ENCODE measurements around the gene KCNN1.

KCNN1 gene

DNA sequence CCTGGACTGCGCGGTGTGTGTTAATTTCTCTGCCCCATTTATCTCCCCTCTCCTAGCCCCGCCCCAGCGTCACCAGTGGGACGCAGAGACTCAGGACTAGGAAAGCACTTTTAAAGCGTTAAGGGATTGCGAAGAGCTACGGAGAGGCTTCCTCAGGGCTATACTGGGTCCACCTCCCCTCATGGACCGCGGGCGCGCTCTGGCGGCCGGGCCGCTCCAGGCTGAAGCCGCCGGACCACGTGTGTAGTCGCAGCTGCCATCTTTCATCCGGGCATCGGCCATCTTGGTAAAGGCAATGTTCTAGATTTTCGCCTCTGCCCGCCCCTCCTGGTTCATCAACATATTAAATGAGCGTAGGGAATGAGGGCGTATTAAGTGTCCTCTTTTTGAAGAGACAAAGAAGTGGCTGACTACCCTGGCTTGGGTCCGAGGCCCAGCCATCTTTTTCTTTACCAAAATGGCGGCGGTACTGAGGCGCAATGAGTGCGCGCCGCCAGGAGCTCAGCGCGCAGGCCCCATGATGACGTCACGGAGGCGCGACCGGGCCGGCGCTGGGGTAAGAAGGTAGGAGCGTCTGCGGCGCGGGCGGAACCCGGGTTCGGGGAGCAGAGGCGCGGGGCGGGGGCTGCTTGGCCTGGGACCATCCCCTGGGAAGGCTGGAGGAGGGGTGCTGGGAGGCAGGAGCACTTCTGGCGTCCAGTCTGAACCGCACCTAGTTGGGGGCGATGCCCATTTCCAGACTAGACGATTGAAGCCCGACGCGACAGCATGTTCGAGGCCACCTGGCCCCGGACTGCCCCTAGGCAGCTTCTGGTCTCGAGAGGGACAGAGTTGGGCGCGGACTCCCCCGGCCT is 34.2 kb upstream of the KCNN1 start, which contains the start of gene CCDC124:
TSS of gene CCDC124 (plus strand) at position 531 of the 854 bp plus-strand sequence. CDS start 3,406 bp downstream, outside the sequence.
- H3K79me1 ChIP-seq (ENCODE audit: low read depth, low read length) = peaks cover 5% of the 10 kb centered on the region
- H2BK120ac ChIP-seq (ENCODE audit: low read depth, low read length) = no peak within 1 kb of the TSS
- peak within 1 kb of the TSS; percentile 14 for H2BK5ac ChIP-seq (ENCODE audit: low read length)
- peak within 1 kb of the TSS; percentile 67 for H3K27ac ChIP-seq (replicated peaks; ENCODE audit: low read length)
- H2AK5ac ChIP-seq (ENCODE audit: low read depth, low read length) = peak within 1 kb of the TSS; percentile 63
- peak within 1 kb of the TSS; percentile 25 for H3K14ac ChIP-seq (ENCODE audit: low read length)
- H4K8ac ChIP-seq (ENCODE audit: low read depth, low read length) = no peak within 1 kb of the TSS
- peak within 1 kb of the TSS; percentile 96 for H3K9ac ChIP-seq (ENCODE audit: low read depth, low read length, poor library complexity)
- no peak within 1 kb of the TSS for H2BK15ac ChIP-seq (ENCODE audit: low read length)
- no peaks in the 10 kb centered on the region for H3K27me3 ChIP-seq (ENCODE audit: control insufficient read depth in 3 of 3, insufficient read depth in 3 of 3, low read depth in 1 of 3, low read length in 3 of 3)
- no CpG with 5 or more reads among the region's 64 CpGs for WGBS, 2 donors (ENCODE audit: extremely low coverage in 2 of 2, insufficient read length in 2 of 2, insufficient replicate concordance in 1 of 2)
- H3K4me3 ChIP-seq (ENCODE audit: low read length in 2 of 2) = peak within 1 kb of the TSS; percentile 71 to 92
- H3K4ac ChIP-seq (ENCODE audit: low read length) = no peak within 1 kb of the TSS
- H3K4me2 ChIP-seq (ENCODE audit: insufficient read depth, low read length, poor library complexity, severe bottlenecking) = peak within 1 kb of the TSS; percentile 78
- peaks cover 0 to 8% of the 10 kb centered on the region in 2 donors for H3K36me3 ChIP-seq (replicated peaks in 1 of 2; ENCODE audit: control insufficient read depth in 2 of 2, insufficient read depth in 2 of 2, low read length in 2 of 2)
- peak; percentile 92 for DNase-seq (ENCODE audit: low spot score)
- no peaks in the 10 kb centered on the region for H3K9me3 ChIP-seq (replicated peaks in 1 of 2; ENCODE audit: control insufficient read depth in 2 of 2, insufficient read depth in 1 of 2, low read depth in 1 of 2, low read length in 2 of 2)
- no peak within 1 kb of the TSS for H4K91ac ChIP-seq (ENCODE audit: low read depth, low read length, poor library complexity)
- peak within 1 kb of the TSS; percentile 96 for H2AFZ ChIP-seq (ENCODE audit: low read length)
- no peak within 1 kb of the TSS for H2BK12ac ChIP-seq (ENCODE audit: low read length)
- H3K18ac ChIP-seq (ENCODE audit: low read length) = peak within 1 kb of the TSS; percentile 76
- peaks cover 6 to 11% of the 10 kb centered on the region in 2 donors for H3K4me1 ChIP-seq (ENCODE audit: control insufficient read depth in 2 of 2, insufficient read depth in 1 of 2, low read depth in 1 of 2, low read length in 2 of 2)
- peak within 1 kb of the TSS; percentile 75 for H3K23ac ChIP-seq (ENCODE audit: low read depth, low read length, poor library complexity)

DNA sequence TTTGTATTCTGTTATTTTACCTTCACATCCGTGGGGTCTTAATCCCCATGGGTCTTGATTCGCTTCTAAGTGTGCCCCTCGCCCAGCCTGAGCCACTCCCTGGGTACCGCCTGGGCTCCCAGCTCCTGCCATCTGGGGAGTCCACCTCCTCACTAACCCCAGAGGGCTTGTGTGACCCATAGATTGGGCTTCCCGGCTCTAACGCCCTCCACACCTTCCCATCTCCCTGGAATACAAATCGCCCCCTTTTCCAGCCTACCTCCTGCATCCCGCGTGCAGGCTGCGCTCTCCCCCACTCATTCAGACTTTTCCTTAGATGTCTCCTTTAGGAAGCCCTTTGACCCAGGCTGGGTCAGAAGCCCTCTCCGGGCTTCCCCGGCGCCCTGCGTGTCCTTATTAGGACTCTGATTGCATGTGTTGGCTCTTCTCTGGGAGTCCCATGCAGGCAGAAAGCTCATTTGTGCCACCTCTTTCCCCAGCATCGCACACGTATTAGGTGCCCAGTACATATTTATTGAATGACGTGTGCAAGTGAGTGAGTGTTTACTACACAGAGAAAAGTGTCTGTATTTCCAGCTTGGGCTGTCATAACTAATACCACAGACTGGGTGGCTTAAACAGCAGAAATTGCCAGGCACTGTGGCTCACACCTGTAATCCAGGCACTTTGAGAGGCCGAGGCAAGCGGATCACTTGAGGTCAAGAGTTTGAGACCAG is 33.3 kb upstream of the KCNN1 start:
- peak overlapping the region; percentile 14 for H2BK5ac ChIP-seq (ENCODE audit: low read length)
- H2BK12ac ChIP-seq (ENCODE audit: low read length) = no peak overlapping the region
- peak overlapping the region; percentile 96 for H2AFZ ChIP-seq (ENCODE audit: low read length)
- H3K14ac ChIP-seq (ENCODE audit: low read length) = no peak overlapping the region
- H3K9ac ChIP-seq (ENCODE audit: low read depth, low read length, poor library complexity) = peak overlapping the region; percentile 80
- H3K23ac ChIP-seq (ENCODE audit: low read depth, low read length, poor library complexity) = peak overlapping the region; percentile 32
- no peak overlapping the region for H4K91ac ChIP-seq (ENCODE audit: low read depth, low read length, poor library complexity)
- peaks cover 5 to 9% of the 10 kb centered on the region in 2 donors for H3K36me3 ChIP-seq (replicated peaks in 1 of 2; ENCODE audit: control insufficient read depth in 2 of 2, insufficient read depth in 2 of 2, low read length in 2 of 2)
- H3K27me3 ChIP-seq (ENCODE audit: control insufficient read depth in 3 of 3, insufficient read depth in 3 of 3, low read depth in 1 of 3, low read length in 3 of 3) = no peaks in the 10 kb centered on the region
- no peak overlapping the region for H3K4ac ChIP-seq (ENCODE audit: low read length)
- WGBS, 2 donors (ENCODE audit: extremely low coverage in 2 of 2, insufficient read length in 2 of 2, insufficient replicate concordance in 1 of 2) = no CpG with 5 or more reads among the region's 19 CpGs
- H3K4me1 ChIP-seq (ENCODE audit: control insufficient read depth in 2 of 2, insufficient read depth in 1 of 2, low read depth in 1 of 2, low read length in 2 of 2) = peaks cover 6 to 11% of the 10 kb centered on the region in 2 donors
- no peaks in the 10 kb centered on the region for H3K9me3 ChIP-seq (replicated peaks in 1 of 2; ENCODE audit: control insufficient read depth in 2 of 2, insufficient read depth in 1 of 2, low read depth in 1 of 2, low read length in 2 of 2)
- peak overlapping the region; percentile 78 for H3K4me2 ChIP-seq (ENCODE audit: insufficient read depth, low read length, poor library complexity, severe bottlenecking)
- peak overlapping the region; percentile 63 for H2AK5ac ChIP-seq (ENCODE audit: low read depth, low read length)
- H3K4me3 ChIP-seq (ENCODE audit: low read length in 2 of 2) = peak overlapping the region; percentile 71 to 92
- no peak for DNase-seq (ENCODE audit: low spot score)
- H3K18ac ChIP-seq (ENCODE audit: low read length) = peak overlapping the region; percentile 44
- H4K8ac ChIP-seq (ENCODE audit: low read depth, low read length) = no peak overlapping the region
- no peak overlapping the region for H3K27ac ChIP-seq (replicated peaks; ENCODE audit: low read length)
- H3K79me1 ChIP-seq (ENCODE audit: low read depth, low read length) = peaks cover 5% of the 10 kb centered on the region
- no peak overlapping the region for H2BK120ac ChIP-seq (ENCODE audit: low read depth, low read length)
- no peak overlapping the region for H2BK15ac ChIP-seq (ENCODE audit: low read length)

DNA sequence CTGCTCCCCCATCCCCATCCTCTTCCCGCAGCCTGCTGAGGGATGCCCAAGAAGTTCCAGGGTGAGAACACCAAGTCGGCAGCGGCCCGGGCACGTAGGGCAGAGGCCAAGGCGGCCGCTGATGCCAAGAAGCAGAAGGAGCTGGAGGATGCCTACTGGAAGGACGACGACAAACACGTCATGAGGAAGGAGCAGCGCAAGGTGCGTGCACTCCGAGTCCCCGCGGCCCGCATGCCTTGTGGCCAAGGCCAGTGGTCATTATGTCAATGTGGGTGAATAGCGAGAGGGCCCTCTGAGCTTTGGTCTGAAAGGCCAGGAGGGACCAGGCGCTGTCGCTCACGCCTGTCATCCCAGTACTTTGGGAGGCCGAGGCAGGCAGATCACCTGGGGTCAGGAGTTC is 30.5 kb upstream of the KCNN1 start:
- no peak overlapping the region for H3K14ac ChIP-seq (ENCODE audit: low read length)
- no peak overlapping the region for H2AFZ ChIP-seq (ENCODE audit: low read length)
- H3K4ac ChIP-seq (ENCODE audit: low read length) = no peak overlapping the region
- H3K4me3 ChIP-seq (ENCODE audit: low read length in 2 of 2) = no peak overlapping the region
- H3K9ac ChIP-seq (ENCODE audit: low read depth, low read length, poor library complexity) = no peak overlapping the region
- H2BK5ac ChIP-seq (ENCODE audit: low read length) = no peak overlapping the region
- no peaks in the 10 kb centered on the region for H3K9me3 ChIP-seq (replicated peaks in 1 of 2; ENCODE audit: control insufficient read depth in 2 of 2, insufficient read depth in 1 of 2, low read depth in 1 of 2, low read length in 2 of 2)
- no peak overlapping the region for H2BK120ac ChIP-seq (ENCODE audit: low read depth, low read length)
- H3K23ac ChIP-seq (ENCODE audit: low read depth, low read length, poor library complexity) = no peak overlapping the region
- no CpG with 5 or more reads among the region's 21 CpGs for WGBS, 2 donors (ENCODE audit: extremely low coverage in 2 of 2, insufficient read length in 2 of 2, insufficient replicate concordance in 1 of 2)
- H3K36me3 ChIP-seq (replicated peaks in 1 of 2; ENCODE audit: control insufficient read depth in 2 of 2, insufficient read depth in 2 of 2, low read length in 2 of 2) = peaks cover 16 to 21% of the 10 kb centered on the region in 2 donors
- no peak overlapping the region for H2BK15ac ChIP-seq (ENCODE audit: low read length)
- no peak overlapping the region for H2BK12ac ChIP-seq (ENCODE audit: low read length)
- peaks cover 5% of the 10 kb centered on the region for H3K79me1 ChIP-seq (ENCODE audit: low read depth, low read length)
- H4K91ac ChIP-seq (ENCODE audit: low read depth, low read length, poor library complexity) = no peak overlapping the region
- H3K18ac ChIP-seq (ENCODE audit: low read length) = no peak overlapping the region
- H3K4me1 ChIP-seq (ENCODE audit: control insufficient read depth in 2 of 2, insufficient read depth in 1 of 2, low read depth in 1 of 2, low read length in 2 of 2) = peaks cover 6 to 11% of the 10 kb centered on the region in 2 donors
- no peak for DNase-seq (ENCODE audit: low spot score)
- no peaks in the 10 kb centered on the region for H3K27me3 ChIP-seq (ENCODE audit: control insufficient read depth in 3 of 3, insufficient read depth in 3 of 3, low read depth in 1 of 3, low read length in 3 of 3)
- no peak overlapping the region for H4K8ac ChIP-seq (ENCODE audit: low read depth, low read length)
- H3K27ac ChIP-seq (replicated peaks; ENCODE audit: low read length) = no peak overlapping the region
- no peak overlapping the region for H3K4me2 ChIP-seq (ENCODE audit: insufficient read depth, low read length, poor library complexity, severe bottlenecking)
- H2AK5ac ChIP-seq (ENCODE audit: low read depth, low read length) = no peak overlapping the region
